GM19328 (cell line): ENCODE measurements around the gene IL21.

ENCODE experiments used
- ATAC-seq: cut with Tn5 transposase; IDR thresholded peaks from one replicate; pipeline ENCODE4 v1.9.1; 2021; ENCODE audit warnings: mild to moderate bottlenecking, moderate library complexity; ENCODE audit not compliant: unreplicated experiment

The IL21 gene

GRCh38 chr4:122635205-122635604 is 14.3 kb upstream of the IL21 start:
- ATAC-seq, result peak; percentile 51

DNA sequence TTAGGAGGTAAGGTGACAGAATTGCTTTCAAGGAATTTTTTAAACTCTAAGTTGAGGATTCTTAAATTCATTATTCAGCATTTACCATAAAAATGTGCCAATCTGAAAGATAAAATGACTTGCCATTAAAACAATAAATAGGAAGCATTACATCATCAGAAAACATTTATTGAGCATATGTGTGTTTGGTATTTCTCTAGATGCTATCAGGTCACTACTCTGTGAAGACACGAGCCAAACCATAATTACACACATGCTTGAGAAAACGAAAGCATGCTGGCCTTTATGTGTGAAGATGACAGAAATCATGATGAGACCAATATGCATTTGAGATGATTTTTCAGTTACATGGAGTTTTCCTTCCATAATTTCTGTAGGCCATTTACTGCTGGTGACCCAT is 12.3 kb upstream of the IL21 start:
- ATAC-seq, result no peak

GRCh38 chr4:122632396-122633143 is 11.7 kb upstream of the IL21 start:
- peak; percentile 57 for ATAC-seq

- no peak for ATAC-seq
Observed at GRCh38 chr4:122625156-122625555, 4.3 kb upstream of the IL21 start.

GRCh38 chr4:122624205-122624604 is 3.3 kb upstream of the IL21 start:
- no peak for ATAC-seq

GRCh38 chr4:122623637-122624166 is 2.8 kb upstream of the IL21 start:
- ATAC-seq, result no peak

DNA sequence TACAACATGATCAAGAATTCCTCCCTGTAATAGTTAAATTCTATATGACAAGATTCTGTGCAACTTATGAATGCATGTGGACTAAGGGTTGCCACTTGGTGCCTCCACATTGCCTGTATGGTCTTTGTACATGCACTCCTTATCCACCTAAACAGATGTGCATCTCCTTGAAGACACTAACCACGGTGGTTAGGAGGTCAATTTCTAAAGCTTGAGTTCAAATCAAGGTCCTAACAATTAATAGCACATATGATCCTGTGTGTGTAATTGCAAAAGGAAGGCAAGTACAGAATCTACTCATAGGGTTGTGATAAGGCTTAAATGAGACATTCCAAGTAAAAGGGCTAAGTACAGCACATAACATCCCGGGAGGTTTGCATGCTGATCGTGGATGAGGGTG is 1.5 kb upstream of the IL21 start:
- no peak for ATAC-seq

DNA sequence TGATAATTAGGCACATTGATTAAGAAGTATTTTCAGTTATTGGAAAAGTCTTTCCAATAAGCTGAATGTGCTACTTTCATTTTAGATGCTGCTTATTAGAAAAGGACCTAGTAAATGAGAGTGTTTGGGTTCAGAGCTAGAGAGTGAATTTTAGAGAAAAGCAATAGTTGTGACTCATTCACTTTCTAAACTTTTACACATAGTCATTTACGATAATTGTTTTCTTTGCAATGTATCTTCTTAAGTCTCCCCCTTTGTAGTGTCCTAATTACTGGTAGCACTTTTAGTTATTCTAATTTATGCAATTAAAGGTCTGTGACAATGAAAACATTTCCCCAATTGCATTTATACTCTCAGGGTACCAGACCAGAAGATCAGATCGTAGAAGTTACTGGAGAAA is 1.3 kb downstream of the IL21 start:
- no peak for ATAC-seq

- no peak for ATAC-seq
Observed at GRCh38 chr4:122617597-122618593, 3.0 kb downstream of the IL21 start.

DNA sequence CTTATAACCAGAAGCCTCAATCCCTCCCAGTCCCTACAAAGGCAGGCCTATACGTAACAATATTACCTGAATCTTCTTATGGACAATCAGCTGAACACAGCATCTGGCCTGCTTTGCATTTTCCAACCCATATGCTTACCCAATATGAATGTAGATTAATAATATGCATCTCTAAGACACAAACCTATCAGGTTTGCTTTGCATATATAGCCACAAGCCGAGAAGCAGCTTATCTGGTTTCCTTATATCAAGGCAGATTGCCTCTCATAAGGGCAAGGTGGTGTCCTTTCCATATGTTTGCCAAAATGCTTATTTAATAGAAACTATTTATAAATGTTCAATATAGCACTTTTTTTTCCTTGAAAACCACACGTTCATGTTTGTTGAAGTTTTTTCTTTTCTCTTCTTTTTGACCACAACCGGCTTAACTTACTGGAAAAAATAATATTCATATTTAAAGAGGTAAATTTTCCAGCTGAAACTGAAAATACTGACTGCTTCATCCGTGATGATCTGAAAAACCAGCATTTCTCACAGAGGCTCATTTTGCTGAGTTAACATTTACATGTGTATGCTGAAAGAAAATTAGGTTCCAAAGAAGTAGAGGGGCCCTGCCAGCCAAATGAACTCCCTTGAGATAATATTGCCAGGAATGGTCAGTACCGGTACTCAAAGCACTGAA is 3.8 kb downstream of the IL21 start:
- ATAC-seq, result no peak

- no peak for ATAC-seq
Observed at GRCh38 chr4:122614621-122615020, 6.2 kb downstream of the IL21 start.

DNA sequence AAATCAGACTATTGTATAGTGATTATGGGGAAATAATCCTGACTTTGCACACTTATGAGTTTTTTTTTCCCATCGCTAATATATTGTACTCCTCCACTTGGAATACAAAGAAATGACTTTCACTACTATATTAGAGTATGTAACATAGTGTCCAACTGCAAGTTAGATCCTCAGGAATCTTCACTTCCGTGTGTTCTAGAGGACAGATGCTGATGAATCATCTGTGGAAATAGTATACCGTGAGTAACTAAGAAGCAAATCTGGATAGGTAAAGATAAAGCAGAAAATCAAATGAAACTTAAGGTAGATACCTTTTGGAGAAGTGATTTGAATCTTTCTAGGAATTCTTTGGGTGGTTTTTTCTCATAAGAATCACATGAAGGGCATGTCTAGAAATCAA is 8.3 kb downstream of the IL21 start:
- ATAC-seq, result no peak

DNA sequence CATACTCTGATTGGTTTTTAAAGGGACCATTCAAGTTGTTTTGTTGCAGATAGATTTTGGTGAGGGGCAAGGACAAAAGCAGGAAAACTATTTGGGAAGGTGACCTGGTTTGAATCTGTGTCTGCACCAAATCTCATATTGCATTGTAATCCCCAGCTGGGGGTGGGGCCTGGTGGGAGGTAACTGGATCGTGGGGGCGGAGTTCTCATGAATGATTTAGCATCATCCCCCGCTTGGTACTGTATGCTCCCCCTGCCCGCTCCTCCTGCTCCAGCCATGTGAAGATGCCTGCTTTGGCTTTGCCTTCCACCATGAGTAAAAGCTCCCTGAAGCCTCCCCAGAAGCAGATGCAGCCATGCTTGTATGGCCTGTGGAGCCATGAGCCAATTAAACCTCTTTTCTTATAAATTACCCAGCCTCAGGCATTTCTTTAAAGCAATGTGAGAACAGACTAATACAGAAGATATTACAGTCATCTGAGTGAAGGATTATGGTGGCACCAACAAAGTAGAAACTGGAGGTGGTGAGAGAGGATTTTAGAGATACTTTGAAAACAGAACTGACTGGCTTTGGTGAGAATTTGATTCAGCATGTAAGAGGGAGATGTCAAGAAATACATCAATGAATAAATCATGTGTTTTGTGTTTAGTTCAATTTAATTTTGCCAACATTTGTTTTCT is 14.4 kb downstream of the IL21 start:
- no peak for ATAC-seq

- no peak for ATAC-seq
Observed at GRCh38 chr4:122604146-122604545, 16.7 kb downstream of the IL21 start.

DNA sequence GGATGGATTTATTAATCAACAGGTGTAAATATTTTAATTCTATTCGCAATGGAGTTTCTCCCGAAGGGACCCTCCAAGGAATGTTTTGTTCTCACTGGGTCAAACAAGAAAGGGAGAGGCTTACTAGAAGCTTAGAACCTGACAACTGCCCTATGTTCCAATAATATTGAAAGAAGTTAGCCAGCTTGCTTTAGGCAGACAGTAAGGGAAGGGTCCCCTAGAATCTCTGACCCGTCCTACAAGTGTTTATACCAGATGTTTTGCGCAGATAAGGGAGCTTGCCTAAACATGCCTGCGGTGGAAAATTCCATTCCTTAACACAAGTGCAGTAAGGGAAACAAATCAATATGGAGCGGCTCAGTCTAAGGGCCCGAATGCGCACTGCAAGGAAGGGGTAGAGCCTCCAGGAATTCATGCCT is 17.7 kb downstream of the IL21 start:
- ATAC-seq, result no peak

DNA sequence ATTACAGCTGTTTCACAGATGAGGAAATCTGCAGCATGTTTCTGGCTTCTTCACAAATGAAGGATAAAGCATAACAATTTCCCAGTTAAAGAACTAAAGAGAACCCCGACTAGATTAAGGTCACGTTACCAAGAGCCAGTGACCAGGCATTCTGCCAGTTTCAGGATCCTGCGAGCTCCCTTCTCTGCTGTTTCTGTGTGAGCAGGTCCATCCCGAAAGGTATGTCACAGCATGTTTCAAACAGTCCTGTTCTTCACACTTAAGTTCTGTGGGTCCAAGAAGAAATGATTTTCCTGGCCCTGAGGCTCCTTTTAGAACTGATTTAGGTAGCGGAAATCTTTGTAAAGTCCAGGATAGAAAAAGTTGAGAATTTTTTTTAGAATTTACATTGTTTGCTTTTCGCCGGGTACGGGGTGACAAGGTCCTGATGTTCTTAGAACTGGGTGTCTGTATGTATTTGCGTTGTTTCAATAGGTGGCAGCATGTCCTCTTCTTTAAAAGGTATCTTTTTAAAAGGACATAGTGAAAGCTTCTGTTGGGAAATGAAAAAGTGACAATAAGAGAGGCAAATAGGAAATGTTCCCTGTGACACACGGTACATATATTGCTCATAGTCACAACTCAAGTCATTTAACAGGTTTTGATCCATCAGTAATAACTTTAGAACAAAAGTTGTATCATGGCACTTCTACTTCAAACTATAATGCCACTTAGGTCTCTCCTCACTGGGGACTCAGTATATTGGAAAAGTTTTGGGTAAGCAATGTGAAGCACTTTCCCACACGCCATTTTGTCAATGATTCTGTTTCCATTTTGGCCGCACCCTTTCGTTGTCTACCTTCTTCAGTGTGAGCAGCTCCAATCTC is 18.4 kb downstream of the IL21 start:
- no peak for ATAC-seq

DNA sequence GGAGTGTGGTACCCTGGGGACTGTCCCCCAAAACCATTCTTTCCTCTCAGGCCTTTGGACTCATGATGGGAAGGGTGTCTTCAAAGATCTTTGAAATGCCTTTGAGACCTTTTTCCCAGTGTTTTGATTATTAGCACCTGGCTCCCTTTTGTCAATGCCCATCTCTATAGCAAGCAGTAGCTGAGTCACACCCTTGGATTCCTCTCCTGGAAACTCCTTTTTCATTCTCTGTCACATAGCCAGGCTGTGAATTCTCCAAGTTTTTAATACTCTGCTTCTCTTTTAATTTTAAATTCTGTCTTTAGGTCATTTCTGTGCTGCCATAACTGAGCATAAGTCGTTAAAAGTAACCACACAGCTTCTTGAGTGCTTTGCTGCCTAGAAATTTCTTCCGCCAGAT is 29.7 kb downstream of the IL21 start:
- no peak for ATAC-seq

DNA sequence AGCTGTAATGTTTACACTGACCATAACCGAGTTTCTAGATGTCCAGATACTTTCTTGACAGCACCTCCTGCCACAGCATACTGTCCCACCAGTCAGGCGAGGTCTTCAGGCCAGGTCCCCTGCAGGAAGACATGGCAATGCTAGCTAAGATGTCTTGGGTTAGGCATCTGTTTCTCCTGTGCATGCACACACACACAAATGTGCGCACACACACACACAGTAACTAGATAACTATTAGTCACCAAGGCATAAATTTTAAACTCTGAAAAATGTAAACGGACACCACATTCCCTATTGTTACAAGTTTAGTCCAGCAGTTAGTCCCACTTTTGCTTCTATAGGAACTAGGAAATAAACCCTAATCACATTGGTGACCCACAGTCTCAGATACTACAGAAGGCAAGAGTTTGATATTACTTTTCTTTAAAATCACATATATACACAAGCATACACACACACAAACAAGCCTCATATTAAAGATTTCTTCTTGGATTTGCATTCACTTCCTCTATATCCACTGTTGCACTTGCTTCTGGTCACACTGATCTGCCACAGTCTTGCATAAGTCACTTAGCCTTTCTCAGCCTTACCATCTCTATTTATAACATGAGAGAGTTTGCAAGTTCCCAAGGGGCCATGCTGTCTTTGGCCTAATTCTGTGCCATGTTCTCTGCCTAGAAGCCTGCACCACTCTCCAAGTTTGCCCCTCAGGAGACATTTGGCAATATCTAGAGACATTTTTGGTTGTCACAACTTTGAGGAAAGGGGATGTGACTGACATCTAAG is 32.2 kb downstream of the IL21 start:
- ATAC-seq, result no peak

GRCh38 chr4:122584519-122584918 is 36.3 kb downstream of the IL21 start:
- no peak for ATAC-seq
